DND-41 (cell line): ENCODE measurements around the gene BORCS6.

ENCODE experiments used
- EZH2 ChIP-seq: IDR thresholded peaks from 3 replicates; pipeline ENCODE4 v1.6.1; 2012; ENCODE audit warnings: borderline replicate concordance, low read depth, mild to moderate bottlenecking, moderate library complexity, low read length, inconsistent platforms; ENCODE audit not compliant: severe bottlenecking
- TF ChIP-seq, protein P1 (sequence below): IDR thresholded peaks from 2 replicates; pipeline ENCODE4 v1.5.1; 2012; ENCODE audit warnings: borderline replicate concordance, low read length, moderate library complexity, mild to moderate bottlenecking; ENCODE audit not compliant: poor library complexity, severe bottlenecking; ENCODE audit errors: extremely low read depth

DNA sequence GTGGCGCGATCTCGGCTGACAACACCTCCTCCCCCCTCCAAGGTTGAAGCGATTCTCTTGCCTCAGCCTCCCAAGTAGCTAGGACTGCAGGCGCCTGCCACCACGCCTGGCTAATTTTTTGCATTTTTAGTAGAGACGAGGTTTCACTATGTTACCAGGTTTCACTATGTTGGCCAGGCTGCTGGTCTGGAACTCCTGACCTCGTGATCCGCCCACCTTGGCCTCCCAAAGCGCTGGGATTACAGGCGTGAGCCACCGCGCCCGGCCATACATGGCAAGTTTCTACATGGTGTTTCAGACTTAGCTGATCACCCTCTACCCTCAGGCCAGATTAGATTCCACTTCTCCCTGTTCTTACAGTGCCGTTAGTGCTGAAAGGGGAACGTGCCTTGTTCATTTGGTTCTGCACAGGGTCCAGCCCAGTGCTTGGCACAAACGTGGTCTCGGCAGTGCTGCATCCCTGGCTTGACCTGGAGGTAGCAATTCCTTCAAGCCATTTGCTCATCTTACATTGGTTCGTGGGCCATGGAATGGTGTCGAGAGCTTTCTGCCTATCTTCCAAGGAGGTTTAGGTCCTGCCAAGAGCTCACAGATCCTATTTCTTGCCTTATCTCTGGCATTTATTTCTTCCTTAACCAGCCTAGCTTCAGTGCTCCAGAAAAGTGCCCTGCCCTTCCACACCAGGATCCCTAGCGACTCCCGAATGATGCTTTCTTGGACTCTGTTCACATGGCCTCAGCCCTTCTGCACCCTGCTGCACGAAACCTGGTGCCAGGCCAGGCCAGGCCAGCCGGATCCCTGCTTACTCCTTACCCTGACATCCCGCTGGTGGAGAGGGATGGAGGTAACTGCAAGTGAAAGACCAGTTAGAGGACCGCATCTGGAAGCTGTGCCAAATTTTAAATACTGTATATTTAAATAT is 35.2 kb upstream of the BORCS6 start:
- TF ChIP-seq, protein P1, sequence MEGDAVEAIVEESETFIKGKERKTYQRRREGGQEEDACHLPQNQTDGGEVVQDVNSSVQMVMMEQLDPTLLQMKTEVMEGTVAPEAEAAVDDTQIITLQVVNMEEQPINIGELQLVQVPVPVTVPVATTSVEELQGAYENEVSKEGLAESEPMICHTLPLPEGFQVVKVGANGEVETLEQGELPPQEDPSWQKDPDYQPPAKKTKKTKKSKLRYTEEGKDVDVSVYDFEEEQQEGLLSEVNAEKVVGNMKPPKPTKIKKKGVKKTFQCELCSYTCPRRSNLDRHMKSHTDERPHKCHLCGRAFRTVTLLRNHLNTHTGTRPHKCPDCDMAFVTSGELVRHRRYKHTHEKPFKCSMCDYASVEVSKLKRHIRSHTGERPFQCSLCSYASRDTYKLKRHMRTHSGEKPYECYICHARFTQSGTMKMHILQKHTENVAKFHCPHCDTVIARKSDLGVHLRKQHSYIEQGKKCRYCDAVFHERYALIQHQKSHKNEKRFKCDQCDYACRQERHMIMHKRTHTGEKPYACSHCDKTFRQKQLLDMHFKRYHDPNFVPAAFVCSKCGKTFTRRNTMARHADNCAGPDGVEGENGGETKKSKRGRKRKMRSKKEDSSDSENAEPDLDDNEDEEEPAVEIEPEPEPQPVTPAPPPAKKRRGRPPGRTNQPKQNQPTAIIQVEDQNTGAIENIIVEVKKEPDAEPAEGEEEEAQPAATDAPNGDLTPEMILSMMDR = no peak
- no peak for TF ChIP-seq EZH2
